Measurements from ENCODE around the gene COMMD4.
"Not testable (repeated sequence)": the region's sequence is repeated elsewhere in the genome, so short reads cannot be mapped to it uniquely, and the experiment has no call there.

The COMMD4 gene

GRCh38 chr15:75371901-75372688 lies 36.2 kb downstream of the COMMD4 start:
- DNase-seq (ENCODE audit: low read depth, low spot score), result no peak

- no peak for DNase-seq (ENCODE audit: low read depth, low spot score)
These were observed 44.9 kb downstream of the COMMD4 start for GRCh38 chr15:75380773-75381172.

DNA sequence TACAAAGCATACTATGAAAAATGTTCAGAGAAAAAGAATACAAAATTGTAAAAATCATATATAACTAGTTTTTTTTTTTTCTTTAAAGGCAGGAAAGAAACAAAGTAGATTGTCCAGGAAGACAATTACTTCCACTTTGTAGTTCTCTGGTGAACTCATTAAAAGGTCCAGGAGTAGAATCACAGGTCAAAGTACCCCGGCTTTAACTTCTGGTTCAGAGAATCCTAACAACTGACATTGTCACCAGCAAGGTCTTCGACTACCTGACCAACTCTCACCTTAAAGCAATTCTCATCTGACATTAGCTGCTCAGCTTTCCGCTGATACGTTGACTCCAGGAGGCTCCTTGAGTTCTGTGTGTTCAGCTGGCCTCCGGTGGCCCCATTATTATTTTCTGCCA lies 48.1 kb downstream of the COMMD4 start:
- not testable (repeated sequence) for DNase-seq (ENCODE audit: low read depth, low spot score)
